Esophagus mucosa (tissue), 1 donor: ENCODE results near the gene SEC31A. TPM values are rescaled to one million over a fixed set of nuclear protein-coding genes. Genes with fewer than 3 reads are reported as not detected.
A peak's percentile ranks its signal among the peaks of the same experiment; 100 is the strongest.

Experiments
- ATAC-seq: fragments of 200-7000 bp; cut with Tn5 transposase; one replicate; pipeline ENCODE4 v1.9.1; 2020
- total RNA-seq: library from RNA; stranded (reverse); gene quantifications from one replicate; pipeline ENCODE4 v1.2.4, GENCODE V29; 2023
- donor health status: DM: yes; HTN: yes; CAD: no.

Gene SEC31A
- total RNA-seq, 1 donor from 2014 or later = 122 TPM

DNA sequence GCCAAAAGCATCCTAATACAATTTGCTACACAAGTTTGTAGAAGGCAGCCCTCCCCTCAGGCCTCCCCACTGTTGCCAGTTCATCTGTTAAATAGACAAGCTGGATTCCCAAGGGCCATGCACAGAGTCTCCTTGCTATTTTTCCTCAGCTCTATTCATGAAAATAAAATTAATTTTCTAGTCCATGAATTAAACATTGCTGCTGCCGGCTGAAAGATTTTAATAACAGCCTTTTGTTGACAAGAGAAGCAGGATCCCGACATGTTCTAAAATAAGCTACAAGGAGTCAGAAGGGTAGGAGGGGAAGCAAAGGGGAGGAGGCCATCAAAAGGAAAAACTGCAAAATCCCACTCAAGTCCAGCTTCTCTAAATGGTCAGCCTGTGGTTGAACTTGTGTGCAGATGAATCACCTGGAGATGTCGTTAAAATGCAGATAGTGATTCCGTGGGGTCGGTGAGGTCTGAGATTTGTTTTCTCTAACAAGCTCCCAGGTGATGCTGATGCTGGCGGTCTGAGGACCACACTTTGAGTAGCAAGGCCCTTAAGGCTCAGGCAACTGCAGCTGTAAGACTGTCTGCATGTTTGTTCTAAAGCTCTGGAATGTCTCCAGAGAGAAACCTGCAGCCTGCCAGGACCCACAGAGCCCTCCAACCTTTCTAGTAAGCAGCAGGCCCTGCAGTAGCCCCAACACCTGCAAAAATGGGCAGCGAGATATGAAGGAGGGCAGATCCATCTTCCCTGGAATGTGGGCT lies 101.8 kb downstream of the SEC31A start:
- ATAC-seq = no peak

DNA sequence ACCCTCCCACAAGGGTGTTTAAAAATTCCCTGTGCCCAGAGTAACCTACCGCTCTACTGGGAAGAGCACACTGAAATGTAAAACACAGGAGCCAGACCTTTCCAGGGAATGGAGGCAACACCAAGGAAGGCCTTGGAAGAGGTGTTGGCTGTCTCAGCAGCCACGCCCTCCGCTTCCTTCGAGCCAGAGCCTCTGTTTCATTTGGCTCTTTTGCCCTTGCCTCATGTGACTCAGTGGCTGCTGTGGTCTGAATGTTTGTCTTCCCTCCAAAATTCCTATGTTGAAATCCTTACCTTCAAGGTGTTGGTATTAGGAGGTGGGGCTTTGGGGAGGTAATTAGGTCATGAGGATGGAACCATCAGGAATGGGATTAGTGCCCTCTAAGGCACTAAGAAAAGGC lies 103.6 kb downstream of the SEC31A start:
- no peak for ATAC-seq

DNA sequence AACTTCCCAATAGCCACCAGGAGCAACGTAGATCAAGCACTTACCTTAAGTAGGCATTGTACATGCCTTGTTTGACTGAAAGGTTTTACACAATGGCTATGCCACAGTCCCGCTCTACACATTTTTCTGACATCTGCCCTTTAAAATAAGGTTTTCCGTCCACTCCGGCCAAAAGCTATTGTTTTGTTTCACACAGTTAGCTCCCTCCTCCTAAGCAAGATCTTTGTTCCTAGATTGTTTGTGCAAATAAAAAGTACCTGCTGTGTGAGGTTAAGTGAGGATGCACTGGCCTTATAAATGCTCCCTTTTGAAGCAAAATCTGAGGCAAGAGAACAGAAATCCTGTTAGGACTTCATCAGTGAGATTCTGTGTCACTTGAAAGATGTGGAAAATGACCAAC lies 104.1 kb downstream of the SEC31A start:
- ATAC-seq = no peak

DNA sequence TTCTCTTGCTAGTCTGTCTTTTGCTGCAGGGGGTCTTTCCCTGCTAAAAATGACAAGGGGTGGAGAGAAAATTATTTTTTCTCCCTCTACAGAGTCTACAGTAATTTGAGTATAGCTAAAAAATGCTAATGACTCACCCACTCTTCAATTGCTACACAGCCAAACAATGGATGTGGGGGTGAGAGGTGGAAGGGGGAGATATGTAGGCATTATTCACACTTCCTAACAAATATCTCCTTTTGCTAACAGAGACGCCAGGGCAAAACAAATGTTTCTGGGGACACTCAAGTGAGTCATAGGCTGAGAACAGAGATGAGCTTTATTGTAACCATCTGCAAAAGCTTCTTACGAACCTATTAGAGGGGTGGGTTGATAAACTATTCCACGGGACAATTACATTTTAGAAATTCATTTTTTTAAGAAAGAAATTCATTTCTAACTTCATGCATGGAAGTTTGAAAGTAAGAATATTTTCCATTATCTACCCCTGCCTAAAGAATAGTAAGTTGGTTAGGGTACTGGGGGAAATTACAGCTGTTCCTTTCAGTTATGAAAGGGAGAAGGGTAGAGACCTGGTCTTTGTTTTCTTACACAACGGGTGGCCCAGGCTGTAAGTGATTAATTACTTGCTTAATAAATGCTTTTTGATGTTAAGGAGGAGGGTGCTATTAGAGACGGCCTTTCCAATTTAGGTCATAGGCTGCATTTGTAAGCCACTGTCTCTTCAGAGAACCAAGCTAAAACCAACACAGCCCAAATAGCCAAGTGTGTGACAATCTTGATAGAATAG lies 105.1 kb downstream of the SEC31A start:
- peak; percentile 32 for ATAC-seq

DNA sequence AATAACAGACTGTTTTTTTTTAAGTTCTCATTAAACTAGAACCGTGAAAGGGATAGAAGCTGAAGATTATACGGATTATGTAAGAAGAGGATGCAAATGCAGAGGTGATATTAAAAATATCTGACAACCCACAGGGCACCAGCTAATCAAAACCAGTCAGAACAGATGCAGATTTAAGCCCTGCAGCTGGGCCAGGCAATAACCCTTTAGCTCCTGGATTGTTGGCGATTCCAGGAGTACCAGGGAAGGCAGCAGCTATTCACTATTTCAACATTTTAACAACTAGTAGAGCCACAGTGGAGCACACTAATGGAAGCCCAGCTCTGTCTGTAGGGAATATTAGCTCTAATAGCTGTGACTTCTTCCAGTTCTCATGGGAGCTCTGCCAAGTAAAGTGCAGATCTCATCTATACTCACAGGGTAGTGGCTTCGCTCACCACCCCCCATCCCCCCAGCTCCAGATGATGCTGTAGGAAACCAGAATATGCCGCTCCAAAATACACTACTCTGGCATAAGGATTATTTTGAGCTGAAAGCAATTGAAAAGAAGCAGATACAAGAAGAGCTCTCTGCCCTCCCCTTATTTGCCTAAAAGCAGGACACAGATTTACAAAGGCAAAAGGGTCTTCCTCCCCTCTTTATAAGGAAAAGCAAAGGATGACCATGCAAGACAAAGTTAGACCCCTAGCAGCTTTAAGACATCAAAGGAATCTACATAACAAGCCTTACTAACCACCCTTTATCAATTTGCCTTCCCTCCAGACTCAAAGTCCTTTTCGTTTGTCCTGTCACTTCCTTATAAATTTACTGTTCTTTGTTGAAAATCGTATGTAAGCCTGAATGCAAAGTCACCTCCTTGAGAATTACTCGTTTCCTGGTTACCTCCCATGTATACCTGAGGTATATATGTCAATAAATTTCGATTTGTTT lies 106.0 kb downstream of the SEC31A start:
- no peak for ATAC-seq

DNA sequence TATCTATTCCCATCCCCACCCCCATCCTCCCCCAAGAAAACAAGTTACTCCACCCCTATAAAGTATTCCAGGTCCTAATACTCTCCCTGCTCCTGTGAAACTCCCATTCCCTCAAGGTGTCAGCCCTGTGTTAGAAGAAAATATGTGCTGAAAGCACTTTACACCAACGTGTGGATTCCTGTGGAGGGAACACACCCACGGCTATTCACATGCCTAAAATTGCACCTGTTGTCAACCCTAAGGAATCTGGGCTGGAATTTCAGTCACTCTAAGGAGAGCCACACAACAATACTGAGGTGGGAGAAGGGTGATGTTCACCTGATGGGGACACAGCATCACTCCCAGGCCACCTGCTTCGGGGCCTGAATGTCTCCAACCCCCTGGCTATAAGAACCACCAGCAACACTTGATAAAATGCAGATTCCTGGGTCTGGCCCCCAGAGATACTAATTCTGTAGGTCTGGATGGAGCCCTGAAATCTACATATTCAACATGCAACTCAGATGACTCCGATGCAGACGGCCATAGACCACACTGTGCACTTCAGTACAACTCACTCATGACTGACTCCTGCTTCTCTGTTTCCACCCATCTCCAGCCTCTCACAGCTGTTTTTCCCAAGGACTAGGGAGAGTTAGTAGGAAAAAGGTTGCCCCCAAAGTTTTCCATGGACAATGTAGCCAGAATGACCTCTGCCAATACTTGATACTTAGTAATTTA lies 108.2 kb downstream of the SEC31A start:
- no peak for ATAC-seq

DNA sequence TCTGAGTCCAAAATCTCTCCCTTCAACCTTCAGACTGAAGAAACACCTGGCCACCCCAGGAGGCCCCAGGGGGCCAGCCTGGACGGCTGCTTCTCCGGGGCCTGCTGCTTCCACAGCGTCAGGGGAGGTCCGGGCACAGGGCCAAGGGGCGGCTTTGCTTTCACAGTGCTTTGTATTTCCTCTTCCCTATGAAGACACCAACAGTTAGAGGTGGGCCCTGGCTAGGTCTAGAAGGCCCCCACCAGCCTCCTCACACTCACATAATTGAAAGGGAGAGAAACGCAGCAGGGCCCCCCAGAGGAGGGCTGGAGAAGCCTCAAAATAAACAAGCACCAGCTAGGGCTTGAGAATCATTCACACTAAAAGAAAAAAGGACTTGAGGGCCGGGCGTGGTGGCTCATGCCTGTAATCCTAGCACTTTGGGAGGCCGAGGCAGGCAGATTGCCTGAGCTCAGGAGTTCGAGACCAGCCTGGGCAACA lies 110.2 kb downstream of the SEC31A start:
- no peak for ATAC-seq

DNA sequence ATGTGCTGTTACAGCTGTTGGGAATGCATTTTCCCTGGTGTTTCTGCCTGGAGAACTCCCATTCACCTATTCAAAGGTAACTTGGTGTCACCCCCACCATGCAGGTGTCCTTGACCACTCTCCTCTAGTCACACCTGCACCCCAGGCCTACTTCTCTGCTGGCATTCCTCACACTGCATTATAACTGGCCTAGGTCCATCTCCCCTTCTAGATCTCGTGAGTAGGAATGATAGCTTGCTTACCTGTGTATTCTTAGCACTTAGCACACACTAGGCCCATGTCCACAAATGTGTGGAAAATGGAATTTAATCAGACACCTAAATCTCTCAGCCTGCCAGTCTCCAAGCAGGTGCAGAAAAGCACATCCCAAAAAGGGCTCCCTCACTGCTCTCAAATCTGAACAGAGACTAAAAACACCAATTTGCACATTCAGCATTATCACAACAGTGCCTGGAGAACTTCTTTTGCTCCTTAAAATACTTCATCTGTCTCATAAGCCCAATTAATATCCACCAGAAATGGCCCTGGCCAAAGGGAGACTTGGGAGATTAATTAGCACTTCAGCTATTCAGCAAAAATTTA lies 110.7 kb downstream of the SEC31A start:
- ATAC-seq = no peak

DNA sequence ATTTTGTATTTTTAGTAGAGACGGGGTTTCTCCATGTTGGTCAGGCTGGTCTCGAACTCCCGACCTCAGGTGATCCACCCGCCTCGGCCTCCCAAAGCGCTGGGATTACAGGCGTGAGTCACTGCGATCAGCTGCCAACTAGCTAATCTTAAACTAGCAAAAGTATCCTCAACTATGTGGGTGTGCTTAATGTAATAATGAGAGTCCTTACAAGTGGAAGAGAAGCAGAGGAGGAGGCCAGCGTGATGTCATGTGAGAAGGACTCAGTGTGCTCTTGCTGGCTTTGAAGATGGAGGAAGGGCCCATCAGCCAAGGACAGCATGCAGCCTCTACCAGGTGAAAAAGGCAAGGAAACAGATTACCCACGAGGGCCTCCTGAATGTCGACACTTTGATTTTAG lies 111.9 kb downstream of the SEC31A start:
- peak; percentile 35 for ATAC-seq

DNA sequence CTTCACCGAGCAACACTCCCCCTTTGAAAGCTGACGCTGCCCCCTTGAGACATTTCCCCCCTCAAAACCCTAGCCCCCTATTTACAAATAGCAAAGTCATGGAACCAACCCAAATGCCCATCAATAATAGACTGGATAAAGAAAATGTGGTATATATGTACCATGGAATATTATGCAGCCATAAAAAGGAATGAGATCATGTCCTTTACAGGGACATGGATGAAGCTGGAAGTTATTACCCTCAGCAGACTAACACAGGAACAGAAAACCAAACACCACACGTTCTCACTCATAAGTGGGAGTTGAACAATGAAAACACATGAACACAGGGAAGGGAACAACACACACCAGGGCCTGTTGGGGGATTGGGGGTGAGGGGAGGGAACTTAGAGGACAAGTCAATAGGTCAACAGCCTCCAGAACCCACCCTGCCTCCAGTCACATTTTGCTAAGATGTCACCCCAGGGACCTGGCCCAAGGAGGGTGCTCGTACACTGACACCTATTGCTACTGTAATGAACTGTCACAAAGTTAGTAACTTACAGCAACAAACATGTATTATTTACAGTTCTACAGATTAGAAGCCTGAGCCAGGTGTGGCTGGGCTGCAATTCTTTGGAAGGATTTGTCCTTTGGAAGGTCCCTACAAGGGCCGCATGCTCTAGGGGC lies 113.0 kb downstream of the SEC31A start:
- no peak for ATAC-seq

DNA sequence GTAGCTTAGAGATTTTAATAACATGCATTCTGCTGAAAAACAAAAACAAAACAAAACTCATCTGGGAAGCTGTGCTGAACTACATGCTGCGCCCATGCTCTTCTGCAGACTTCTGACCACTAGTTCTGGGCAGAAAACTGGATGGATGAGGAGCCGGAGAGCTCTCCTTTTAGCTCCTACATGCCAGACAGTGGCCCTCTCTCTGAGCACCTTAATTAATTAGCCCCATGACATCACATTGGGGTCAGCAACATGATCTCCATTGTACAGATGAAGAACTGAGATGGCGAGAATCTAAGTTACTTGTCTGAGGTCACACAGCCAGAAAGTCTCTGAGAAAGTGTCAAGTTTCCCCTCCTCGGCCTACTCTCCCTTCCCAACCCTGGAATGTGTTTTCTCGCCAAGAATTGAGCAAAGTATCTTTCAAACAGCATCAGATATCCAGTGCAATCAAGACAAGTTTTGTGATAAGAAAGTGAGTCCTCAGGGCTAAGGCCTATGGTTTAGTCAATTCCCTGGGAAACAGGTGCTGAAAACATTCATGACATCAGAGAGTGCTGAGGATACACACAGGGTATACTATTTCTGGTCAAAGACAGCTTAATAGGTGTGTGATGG lies 113.9 kb downstream of the SEC31A start:
- ATAC-seq = no peak

DNA sequence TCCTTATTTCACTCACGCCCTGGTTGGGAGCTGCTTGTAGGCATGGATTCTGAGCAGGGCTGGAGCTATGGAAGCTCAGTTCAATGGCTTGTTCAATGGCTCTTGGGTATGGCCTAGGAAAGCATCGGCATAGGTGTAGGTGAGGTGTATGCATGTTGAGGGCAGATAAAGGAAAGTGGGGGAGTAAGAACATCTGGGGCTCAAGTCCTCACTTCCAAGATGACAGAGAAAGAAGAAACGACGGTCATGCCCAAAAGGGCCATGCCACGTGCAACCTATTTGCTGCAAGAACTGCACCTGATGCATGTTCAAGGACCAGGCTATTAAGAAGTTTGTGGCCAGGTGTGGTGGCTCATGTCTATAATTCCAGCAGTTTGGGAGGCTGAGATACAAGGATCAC lies 115.7 kb downstream of the SEC31A start:
- ATAC-seq = no peak

DNA sequence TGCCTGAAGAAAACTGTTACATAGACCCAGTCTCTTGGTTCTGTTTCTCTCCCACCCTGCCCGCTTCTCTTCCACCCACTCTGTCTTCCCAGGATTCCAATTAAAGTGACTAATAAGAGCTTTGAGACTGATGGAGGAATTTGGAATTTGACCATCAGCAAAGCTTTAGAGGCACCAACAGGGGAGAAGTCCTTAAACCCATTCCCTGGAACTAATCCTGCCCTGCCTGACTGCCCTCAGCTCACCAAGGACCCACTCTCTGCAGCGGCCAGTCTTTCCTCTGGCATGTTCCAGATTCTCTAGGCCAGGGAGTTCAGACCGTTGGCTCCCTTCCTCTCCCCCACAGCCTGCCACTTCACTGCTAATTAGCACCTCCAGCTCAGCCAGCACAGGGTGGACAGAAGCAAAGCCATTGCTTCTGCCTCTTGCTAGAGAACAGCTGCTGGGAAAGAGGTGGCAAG lies 116.2 kb downstream of the SEC31A start:
- ATAC-seq = no peak

DNA sequence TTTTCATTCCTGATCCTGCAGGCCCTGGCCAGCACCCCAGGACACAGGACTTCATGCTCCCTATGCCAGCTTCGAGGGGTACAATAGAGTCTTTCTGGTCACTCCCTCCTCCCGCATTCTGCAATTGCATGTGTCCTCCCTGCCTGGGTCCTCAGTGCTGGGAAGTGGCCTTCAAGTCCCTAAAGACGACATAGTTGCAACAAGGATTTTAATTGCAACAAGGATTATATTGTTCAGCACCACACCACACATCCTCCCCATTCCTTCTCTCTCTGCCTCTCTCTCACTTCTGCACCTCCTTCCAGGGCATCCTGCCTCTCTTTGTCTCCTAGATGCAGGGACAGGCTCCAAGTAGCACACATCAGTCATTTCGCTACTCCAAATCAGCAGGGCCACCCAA lies 117.9 kb downstream of the SEC31A start:
- no peak for ATAC-seq

DNA sequence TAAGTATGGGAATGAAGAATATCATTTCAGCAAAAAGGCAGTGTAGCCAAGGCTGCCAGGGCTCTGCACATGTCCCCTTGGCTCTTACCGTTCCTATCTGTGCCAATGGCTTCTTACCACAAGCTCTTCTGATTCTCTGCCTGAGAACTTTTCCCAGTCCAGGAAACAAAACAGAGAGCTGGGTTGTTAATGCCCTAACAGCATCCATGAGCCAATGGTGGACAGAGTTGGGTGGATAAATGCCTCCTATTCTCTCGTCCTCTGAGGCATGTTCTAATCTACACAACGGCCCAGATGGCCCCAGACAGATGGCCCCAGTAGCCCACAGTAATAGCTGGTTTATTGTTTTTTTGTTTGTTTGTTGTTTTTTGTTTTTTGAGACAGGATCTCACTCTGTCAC lies 120.3 kb downstream of the SEC31A start:
- ATAC-seq = no peak

Other genes starting within 250 kb of the SEC31A start
- gene SCD5, start 92.4 kb downstream of the SEC31A start, total RNA-seq = 1.9 TPM
- gene THAP9, start 9.6 kb upstream of the SEC31A start, total RNA-seq = 2.4 TPM
- 12.0 TPM for gene LIN54, start 119.7 kb upstream of the SEC31A start, total RNA-seq
- gene COPS4, start 144.0 kb upstream of the SEC31A start, total RNA-seq = 24.6 TPM
- 11.2 TPM for gene PLAC8, start 223.6 kb upstream of the SEC31A start, total RNA-seq